T1000 (cell line): ENCODE results near the gene GATA1.

Source experiments
- DNase-seq: peaks from one replicate; lab custom pipeline; 2025; ENCODE audit warnings: mixed read lengths; lab: John Stamatoyannopoulos, UW

Gene GATA1

DNA sequence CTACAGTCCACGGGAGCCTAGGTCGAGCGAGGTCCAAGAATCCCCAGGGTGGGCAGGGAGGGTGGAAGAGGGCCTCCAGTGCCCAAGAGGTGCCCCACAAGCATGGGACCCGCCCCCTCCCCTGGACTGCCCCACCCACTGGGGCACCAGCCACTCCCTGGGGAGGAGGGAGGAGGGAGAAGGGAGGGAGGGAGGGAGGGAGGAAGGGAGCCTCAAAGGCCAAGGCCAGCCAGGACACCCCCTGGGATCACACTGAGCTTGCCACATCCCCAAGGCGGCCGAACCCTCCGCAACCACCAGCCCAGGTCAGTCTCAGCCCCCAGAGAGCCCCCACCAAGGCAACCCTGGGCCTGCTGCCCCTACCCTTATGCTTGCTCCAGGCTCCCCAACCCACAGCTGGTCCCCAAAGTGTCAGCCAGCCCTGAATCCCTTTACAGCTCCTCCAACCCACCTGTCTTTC lies at the start of gene GATA1:
GATA1 (plus strand) TSS at position 250 of the 460 bp plus-strand sequence. CDS start 4,520 bp downstream, outside the sequence.
- no peak for DNase-seq

DNA sequence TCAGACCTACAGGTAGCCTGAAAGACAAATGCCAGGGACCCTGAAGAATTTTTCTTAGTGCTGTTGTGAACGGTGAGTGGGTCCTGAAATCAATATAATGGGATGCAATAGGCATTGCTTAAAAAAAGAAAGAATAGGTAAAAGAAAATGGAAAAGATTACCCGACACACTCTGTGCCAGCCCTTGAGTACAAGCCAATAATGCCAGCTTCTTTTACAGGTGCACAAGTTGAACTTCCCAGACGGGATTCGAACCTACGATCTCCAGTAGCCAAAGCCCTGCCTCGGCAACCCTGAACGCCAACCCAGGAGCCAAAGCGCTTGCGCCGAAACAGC lies 49.5 kb upstream of the GATA1 start:
- no peak for DNase-seq

- DNase-seq = peak; percentile 92
Measured at GRCh38 chrX:48737213-48737938, 49.0 kb upstream of the GATA1 start.

DNA sequence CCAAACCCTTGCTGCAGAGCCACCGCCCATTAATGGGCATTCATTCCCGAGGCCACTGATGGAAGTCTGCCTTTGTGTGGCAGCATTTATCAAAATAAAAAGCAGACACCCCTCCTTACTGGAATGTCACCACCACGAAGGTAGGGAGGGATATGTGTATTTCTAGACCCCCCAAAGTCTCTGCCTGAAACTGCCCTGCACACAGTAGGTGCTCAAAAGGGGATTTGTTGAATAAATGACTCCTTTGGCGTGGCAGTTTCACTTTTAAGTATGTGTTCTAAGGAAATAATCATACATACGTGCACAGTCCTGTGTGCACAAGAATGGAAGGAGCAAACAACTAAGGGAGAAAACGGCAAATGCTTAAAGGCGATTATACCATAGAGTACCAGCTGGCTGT lies 48.5 kb upstream of the GATA1 start:
- DNase-seq = no peak

DNA sequence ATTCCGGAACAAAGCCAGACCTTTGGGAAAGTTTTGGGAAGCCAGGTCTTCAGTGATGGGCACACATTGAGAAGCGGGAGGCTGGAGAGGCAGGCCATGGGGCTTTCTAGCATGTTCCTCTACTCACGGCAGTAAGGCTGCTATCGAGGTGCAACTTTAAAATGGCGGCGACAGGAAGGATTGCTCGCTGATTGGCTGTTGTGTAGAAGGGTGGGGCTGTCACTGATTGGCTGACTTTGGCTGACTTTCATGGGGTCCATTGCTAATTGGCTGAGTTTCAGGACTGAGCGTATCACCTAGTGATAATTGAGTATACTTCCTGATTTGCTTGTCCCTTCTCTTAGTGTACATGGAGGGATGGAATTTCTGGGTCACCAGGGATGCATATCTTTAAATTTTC lies 44.6 kb upstream of the GATA1 start:
- no peak for DNase-seq

GRCh38 chrX:48745222-48745621 lies 41.2 kb upstream of the GATA1 start:
- DNase-seq = no peak

GRCh38 chrX:48747415-48748016 lies 38.9 kb upstream of the GATA1 start:
- no peak for DNase-seq

GRCh38 chrX:48749182-48749581 lies 37.2 kb upstream of the GATA1 start:
- DNase-seq = no peak

DNA sequence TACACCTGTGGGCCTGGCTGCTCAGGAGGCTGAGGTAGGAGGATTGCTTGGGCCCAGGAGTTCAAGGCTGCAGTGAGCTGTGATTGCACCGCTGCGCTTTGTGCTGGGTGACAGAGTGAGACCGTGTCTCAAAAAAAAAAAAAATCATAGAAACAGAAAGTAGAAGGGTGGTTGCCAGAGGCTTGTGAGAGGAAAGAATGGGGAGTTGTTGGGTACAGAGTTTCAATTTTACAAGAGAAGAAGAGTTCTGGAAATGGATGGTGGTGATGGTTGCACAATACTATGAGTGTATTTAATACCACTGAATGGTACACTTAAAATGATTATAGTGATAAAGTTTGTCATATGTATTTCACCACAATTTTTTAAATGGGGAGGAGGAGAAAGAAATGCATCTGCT lies 35.0 kb upstream of the GATA1 start:
- no peak for DNase-seq

GRCh38 chrX:48752498-48752897 lies 33.9 kb upstream of the GATA1 start:
- DNase-seq = no peak

DNA sequence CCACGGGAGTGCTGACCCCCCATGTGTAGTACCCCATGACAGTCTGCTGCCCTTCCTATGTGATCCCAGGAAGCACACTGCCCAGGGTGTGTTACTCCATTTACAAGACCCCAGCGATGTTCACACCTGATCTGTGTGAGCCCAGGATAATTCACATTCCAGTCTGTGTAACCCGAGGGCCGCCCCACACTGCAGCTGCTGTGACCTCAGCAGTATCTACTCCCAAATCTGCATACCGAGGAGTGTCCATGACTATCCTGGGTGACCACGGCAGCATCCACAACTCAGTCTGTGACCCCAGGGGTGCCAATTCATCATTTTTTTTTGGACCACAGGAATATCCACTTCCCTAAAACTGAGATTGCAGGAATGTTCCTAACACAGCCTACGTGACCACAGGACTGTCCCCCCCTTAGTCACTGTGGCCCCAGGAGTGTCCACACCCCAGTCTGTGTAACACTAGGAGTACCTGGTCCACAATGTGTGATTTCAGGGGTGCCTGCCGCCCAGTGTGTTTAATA lies 32.6 kb upstream of the GATA1 start:
- DNase-seq = no peak

GRCh38 chrX:48754238-48754637 lies 32.2 kb upstream of the GATA1 start:
- no peak for DNase-seq

- DNase-seq = no peak
Measured at GRCh38 chrX:48761674-48762471, 24.5 kb upstream of the GATA1 start, which contains the start of gene GLOD5. Gene GLOD5, plus strand, starts transcription at chrX:48761747. Its CDS starts 44 bp downstream, at chrX:48761791.

GRCh38 chrX:48769230-48769629 lies 17.2 kb upstream of the GATA1 start:
- DNase-seq = no peak

- no peak for DNase-seq
Measured at GRCh38 chrX:48770296-48770695, 16.1 kb upstream of the GATA1 start.

DNA sequence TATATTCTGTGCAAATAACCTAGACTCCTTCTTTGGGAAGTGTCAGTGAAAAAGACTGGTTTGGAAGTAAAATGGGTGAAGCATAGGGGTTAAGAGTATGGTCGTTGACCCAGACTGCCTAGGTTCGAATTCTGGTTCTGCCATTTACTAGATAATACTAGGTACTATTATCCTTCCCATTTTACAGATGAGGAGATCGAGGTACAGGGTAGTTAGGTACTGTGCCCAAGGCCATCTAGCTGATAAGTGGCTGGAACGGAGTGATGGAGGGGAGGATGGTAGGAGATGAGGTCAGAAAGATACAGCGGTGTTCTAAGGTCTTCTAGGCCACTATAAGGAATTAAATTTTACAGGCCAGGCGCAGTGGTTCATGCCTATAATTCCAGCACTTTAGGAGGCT lies 13.8 kb upstream of the GATA1 start:
- DNase-seq = no peak

- DNase-seq = no peak
Measured at GRCh38 chrX:48776818-48777439, 9.5 kb upstream of the GATA1 start.

DNA sequence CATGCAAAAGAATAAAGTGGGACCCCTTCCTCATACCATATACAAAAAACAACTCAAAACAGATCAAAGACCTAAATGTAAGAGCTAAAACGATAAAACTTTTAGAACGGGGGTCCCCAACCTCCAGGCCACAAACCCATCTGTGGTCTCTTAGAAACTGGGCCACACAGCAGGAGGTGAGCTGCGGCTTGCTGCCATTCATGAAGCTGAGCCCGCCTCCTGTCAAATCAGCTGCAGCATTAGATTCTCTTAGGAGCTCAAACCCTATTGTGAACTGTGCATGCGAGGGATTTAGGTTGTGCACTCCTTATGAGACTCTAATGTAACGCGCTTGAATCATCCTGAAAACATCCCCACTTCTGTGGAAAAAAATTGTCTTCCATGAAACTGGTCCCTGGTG lies 7.0 kb upstream of the GATA1 start:
- DNase-seq = no peak

DNA sequence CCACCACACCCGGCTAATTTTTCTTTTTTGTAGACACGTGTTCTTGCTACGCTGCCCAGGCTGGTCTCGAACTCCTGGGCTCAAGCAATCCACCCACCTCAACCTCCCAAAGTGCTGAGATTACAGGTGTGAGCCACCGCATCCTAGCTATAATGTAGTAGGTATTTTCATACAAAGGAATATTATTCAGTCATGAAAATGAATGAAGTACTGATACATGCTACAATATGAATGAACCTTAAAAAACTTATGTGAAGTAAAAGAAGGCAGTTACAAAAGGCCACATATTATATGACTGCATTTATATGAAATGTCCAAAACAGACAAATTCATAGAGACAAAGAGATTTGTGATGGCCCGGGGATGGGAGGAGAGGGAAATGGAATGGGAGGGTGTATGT lies 4.7 kb upstream of the GATA1 start:
- DNase-seq = no peak

GRCh38 chrX:48782216-48782615 lies 4.2 kb upstream of the GATA1 start:
- DNase-seq = no peak

- no peak for DNase-seq
Measured at GRCh38 chrX:48782795-48783194, 3.6 kb upstream of the GATA1 start.

- DNase-seq = no peak
Measured at GRCh38 chrX:48784726-48785125, 1.7 kb upstream of the GATA1 start.
